Panc1 (cell line): ENCODE measurements around the gene PANK2. TPM values are rescaled to one million over a fixed set of nuclear protein-coding genes. Genes with fewer than 3 reads are reported as not detected.
"Not testable (repeated sequence)": the region's sequence is repeated elsewhere in the genome, so short reads cannot be mapped to it uniquely, and the experiment has no call there.

Experiments
- ATAC-seq: fragments of 200-7000 bp; cut with Tn5 transposase; 2 replicates; pipeline ENCODE4 v1.9.1; 2020; ENCODE audit warnings: mild to moderate bottlenecking, moderate library complexity
- BruUV-seq: library from RNA; stranded (reverse); fragments of 400-500 nt; replicated peaks from 2 replicates; lab custom pipeline; 2021; lab: Mats Ljungman, UMichigan
- CTCF ChIA-PET: fragments of 300-600 bp; sonication (Branson Sonifier 250); formaldehyde crosslinking; loops from one replicate; lab custom pipeline; 2022; ENCODE audit warnings: antibody characterized with exemption; lab: Charles Lee
- POLR2A ChIA-PET: fragments of 300-600 bp; sonication (Branson Sonifier 250); formaldehyde crosslinking; loops from one replicate; lab custom pipeline; 2022; ENCODE audit warnings: antibody characterized with exemption; lab: Charles Lee
- DNase-seq: peaks from one replicate; pipeline ENCODE4 v3.0.0-alpha.2; 2010; ENCODE audit warnings: low read depth, low spot score
- H3K27ac ChIP-seq: 2 replicates; pipeline ENCODE4 v1.5.1; 2011; ENCODE audit warnings: mild to moderate bottlenecking, low read length, inconsistent platforms
- H3K27me3 ChIP-seq: fragments of 200-500 bp; sonication (Bioruptor generic); 2 replicates; pipeline ENCODE4 v1.6.0; 2014; ENCODE audit warnings: low read length, inconsistent platforms; ENCODE audit not compliant: control insufficient read depth, insufficient read depth
- H3K36me3 ChIP-seq: fragments of 200-500 bp; sonication (Bioruptor generic); 2 replicates; pipeline ENCODE4 v1.5.1; 2014; ENCODE audit warnings: inconsistent platforms, mild to moderate bottlenecking, low read length, moderate library complexity; ENCODE audit not compliant: control insufficient read depth, insufficient read depth
- H3K4me1 ChIP-seq: 2 replicates; pipeline ENCODE4 v1.5.1; 2011; ENCODE audit warnings: inconsistent platforms, mild to moderate bottlenecking, low read length, moderate library complexity; ENCODE audit not compliant: control insufficient read depth, insufficient read depth
- H3K4me3 ChIP-seq, 2 experiments: 2 replicates each; pipeline ENCODE4 v1.5.1; 2011 to 2012; ENCODE audit warnings: low read depth in 2 of 2, low read length in 2 of 2, mild to moderate bottlenecking in 2 of 2, inconsistent platforms in 1 of 2, moderate library complexity in 1 of 2
- H3K9me3 ChIP-seq: fragments of 200-500 bp; sonication (Bioruptor generic); 2 replicates; pipeline ENCODE4 v1.5.1; 2014; ENCODE audit warnings: low read depth, mild to moderate bottlenecking, inconsistent platforms, low read length, moderate library complexity; ENCODE audit not compliant: control insufficient read depth, insufficient read depth
- CTCF ChIP-seq: fragments of 450-650 bp; IDR thresholded peaks from 2 replicates; pipeline ENCODE4 v1.5.1; 2017; ENCODE audit warnings: mild to moderate bottlenecking
- POLR2AphosphoS5 ChIP-seq: IDR thresholded peaks from 2 replicates; pipeline ENCODE4 v1.6.1; 2012; ENCODE audit warnings: mild to moderate bottlenecking, low read depth, low read length, moderate library complexity
- REST ChIP-seq, 2 experiments: IDR thresholded peaks; 2 replicates each; pipeline ENCODE4 v1.6.1; 2011 to 2012; ENCODE audit warnings: low read depth in 2 of 2, control low read depth in 1 of 2, low read length in 1 of 2, mild to moderate bottlenecking in 1 of 2, moderate library complexity in 1 of 2; ENCODE audit not compliant: insufficient read depth in 1 of 2
- SIN3A ChIP-seq: IDR thresholded peaks from 2 replicates; pipeline ENCODE4 v1.6.1; 2012; ENCODE audit warnings: low read depth, mild to moderate bottlenecking, low read length, moderate library complexity, borderline replicate concordance; ENCODE audit not compliant: insufficient read depth
- TCF7L2 ChIP-seq: IDR thresholded peaks from 2 replicates; pipeline ENCODE4 v1.6.1; 2011; ENCODE audit warnings: mild to moderate bottlenecking, low read depth, low read length, inconsistent platforms
- in situ Hi-C: cut with HindIII; loops from 2 replicates; pipeline ENCODE4 v1.10.0; 2016; ENCODE audit warnings: low sequenced_read_pairs, low pct_unique_long_range_greater_than_20kb
- intact Hi-C: fragments of 100-400 bp; cut with micrococcal nuclease; formaldehyde crosslinking; loops from one replicate; pipeline ENCODE4 v1.10.0; 2022; ENCODE audit not compliant: unreplicated experiment
- total RNA-seq: library from RNA; stranded (reverse); gene quantifications from one replicate; pipeline ENCODE4 v1.2.1, GENCODE V29; 2021; ENCODE audit not compliant: unreplicated experiment

The PANK2 gene
- total RNA-seq, 1 experiment from 2014 or later, result 40.9 TPM

- Histone ChIP-seq H3K27ac (no peak overlapping the region), H3K4me1 (peaks cover 9% of the 10 kb centered on the region; the same call in 1 of the 2 replicates), H3K9me3 (no peaks in the 10 kb centered on the region), H3K4me3 (no peak overlapping the region), H3K36me3 (peaks cover 2% of the 10 kb centered on the region; the same call in 1 of the 2 replicates), H3K27me3 (no peaks in the 10 kb centered on the region)
- TF ChIP-seq REST (IDR thresholded peaks at IDR 0.05; ENCODE audit: insufficient read depth in 1 of 2, low read depth in 2 of 2, low read length in 1 of 2) (no peak), CTCF (no peak), POLR2AphosphoS5 (no peak), SIN3A (no peak), TCF7L2 (no peak)
- no TSS peak for BruUV-seq
- intact Hi-C loops (no loop called here), in situ Hi-C loops (no loop called here)
- ChIA-PET POLR2A (interaction anchor here (0.6 kb wide), 1 partner anchor 14 kb away, joined by 8 read pairs; no protein-coding TSS in a partner anchor), CTCF (interaction anchor here (0.7 kb wide), 1 partner anchor 18 kb away, joined by 6 read pairs; no protein-coding TSS in a partner anchor)
- ATAC-seq (no peak), DNase-seq (no peak)
Measured at GRCh38 chr20:3843490-3843889, 45.7 kb upstream of the PANK2 start.

GRCh38 chr20:3843990-3844619 is 45.1 kb upstream of the PANK2 start:
- H3K36me3 ChIP-seq, BruUV-seq, CTCF ChIA-PET: not testable (repeated sequence)

GRCh38 chr20:3846378-3846739 is 42.8 kb upstream of the PANK2 start:
- TF ChIP-seq TCF7L2 (no peak), POLR2AphosphoS5 (no peak), REST (IDR thresholded peaks at IDR 0.05; ENCODE audit: insufficient read depth in 1 of 2, low read depth in 2 of 2, low read length in 1 of 2) (no peak), CTCF (no peak), SIN3A (no peak)
- in situ Hi-C loops (no loop called here), intact Hi-C loops (no loop called here)
- H3K9me3 ChIP-seq, result no peaks in the 10 kb centered on the region
- H3K36me3 ChIP-seq, result peaks cover 2% of the 10 kb centered on the region; the same call in 1 of the 2 replicates
- H3K4me3 ChIP-seq, result peak overlapping the region; percentile 84 to 86
- POLR2A ChIA-PET, result no interaction called here
- CTCF ChIA-PET, result no interaction called here
- H3K27ac ChIP-seq, result peak overlapping the region; percentile 85
- no TSS peak for BruUV-seq
- ATAC-seq (no peak; the same call in 1 of the 2 replicates), DNase-seq (no peak)
- H3K27me3 ChIP-seq, result no peaks in the 10 kb centered on the region
- peaks cover 9% of the 10 kb centered on the region; the same call in 1 of the 2 replicates for H3K4me1 ChIP-seq

More at GRCh38 chr20:3843990-3844619, 45.1 kb upstream of the PANK2 start:
- H3K4me1 ChIP-seq, in situ Hi-C loops, DNase-seq, H3K9me3 ChIP-seq, ATAC-seq, H3K4me3 ChIP-seq, intact Hi-C loops, H3K27me3 ChIP-seq, H3K27ac ChIP-seq: not testable (repeated sequence)
- POLR2A ChIA-PET, result interaction anchor here (0.6 kb wide), 1 partner anchor 15 kb away, joined by 8 read pairs; no protein-coding TSS in a partner anchor
